HepG2 (cell line): ENCODE results near the gene INTS14. TPM values are rescaled to one million over a fixed set of nuclear protein-coding genes. Genes with fewer than 3 reads are reported as not detected.

Experiments
- ATAC-seq: fragments of 200-7000 bp; cut with Tn5 transposase; 3 replicates; pipeline ENCODE4 v1.9.1; 2020; ENCODE audit warnings: mild to moderate bottlenecking, moderate library complexity
- BruUV-seq: library from RNA; stranded (reverse); fragments of 400-500 nt; replicated peaks from 2 replicates; lab custom pipeline; 2021; lab: Mats Ljungman, UMichigan
- CTCF ChIA-PET: fragments of 300-600 bp; formaldehyde crosslinking; extraction: SDS; loops from one replicate; lab custom pipeline; 2021; ENCODE audit warnings: low total read pairs, inconsistent platforms, low intra/inter-chr PET ratio; lab: Yijun Ruan, JAX
- POLR2A ChIA-PET: fragments of 350-600 bp; sonication (Branson Sonifier 250); formaldehyde crosslinking; loops from one replicate; lab custom pipeline; 2020; ENCODE audit warnings: antibody characterized with exemption, inconsistent platforms; lab: Yijun Ruan, JAX
- DNase-seq: peaks from one replicate; pipeline ENCODE4 v3.0.0-alpha.2; 2015; ENCODE audit warnings: low spot score
- FAIRE-seq: peaks from 3 replicates; lab custom pipeline; 2011; peaks lifted over from hg19 to GRCh38; lab: Jason Lieb, UNC
- H2AFZ ChIP-seq: one replicate; pipeline ENCODE4 v1.6.1; 2011; ENCODE audit warnings: low read length, inconsistent platforms
- H3K27ac ChIP-seq: fragments of 300-600 bp; 3 replicates; pipeline ENCODE4 v1.8.0; 2011; ENCODE audit warnings: mixed run types, mild to moderate bottlenecking, mixed read lengths, low read length, inconsistent platforms; ENCODE audit not compliant: insufficient read depth; ENCODE audit errors: extremely low read length
- H3K27me3 ChIP-seq, 2 experiments: fragments of 200-600 bp in 1 of 2; 2 replicates in 1 of 2; 3 replicates in 1 of 2; pipeline versions ENCODE4 v1.6.0 to v1.8.0; 2011; ENCODE audit warnings: low read length in 2 of 2, mild to moderate bottlenecking in 2 of 2, moderate library complexity in 2 of 2, inconsistent platforms in 1 of 2; ENCODE audit not compliant: insufficient read depth in 2 of 2, control insufficient read depth in 1 of 2
- H3K36me3 ChIP-seq, 2 experiments: fragments of 200-600 bp in 1 of 2; replicated peaks in 1 of 2; 2 replicates in 1 of 2; 3 replicates in 1 of 2; pipeline versions ENCODE4 v1.5.1 to v1.8.0; 2011; ENCODE audit warnings: low read length in 2 of 2, inconsistent platforms in 1 of 2; ENCODE audit not compliant: insufficient read depth in 2 of 2, control insufficient read depth in 1 of 2
- H3K4me1 ChIP-seq: 2 replicates; pipeline ENCODE4 v1.5.1; 2012; ENCODE audit warnings: low read length, inconsistent platforms; ENCODE audit not compliant: insufficient read depth
- H3K4me2 ChIP-seq: 2 replicates; pipeline ENCODE4 v1.6.0; 2011; ENCODE audit warnings: low read depth, low read length, inconsistent platforms
- H3K4me3 ChIP-seq, 3 experiments: fragments of 200-600 bp in 1 of 3; sonication (generic), shearing (Covaris generic) in 1 of 3; replicated peaks in 1 of 3; 2 replicates each; pipeline ENCODE4 v1.5.1; 2011 to 2016; ENCODE audit warnings: low read length in 3 of 3, inconsistent platforms in 2 of 3, low read depth in 2 of 3, mild to moderate bottlenecking in 2 of 3, control low read depth in 1 of 3, mixed read lengths in 1 of 3; ENCODE audit not compliant: insufficient read depth in 1 of 3
- H3K79me2 ChIP-seq: one replicate; pipeline ENCODE4 v1.6.1; 2011; ENCODE audit warnings: low read length, inconsistent platforms; ENCODE audit not compliant: insufficient read depth
- H3K9ac ChIP-seq: 2 replicates; pipeline ENCODE4 v1.6.0; 2011; ENCODE audit warnings: mild to moderate bottlenecking, low read depth, low read length, inconsistent platforms; ENCODE audit not compliant: insufficient read depth
- H3K9me3 ChIP-seq: 2 replicates; pipeline ENCODE4 v1.5.1; 2012; ENCODE audit warnings: mild to moderate bottlenecking, low read length
- H4K20me1 ChIP-seq: 2 replicates; pipeline ENCODE4 v1.6.0; 2011; ENCODE audit warnings: inconsistent platforms, mild to moderate bottlenecking, low read length, moderate library complexity; ENCODE audit not compliant: insufficient read depth
- CTCF ChIP-seq: sonication (generic); formaldehyde crosslinking; IDR thresholded peaks from 2 replicates; pipeline ENCODE4 v1.5.0; 2020; ENCODE audit warnings: mild to moderate bottlenecking, missing genetic modification reagents, moderate library complexity
- LBX2 ChIP-seq: sonication (generic); formaldehyde crosslinking; IDR thresholded peaks from 2 replicates; pipeline ENCODE4 v1.5.0; 2020; ENCODE audit warnings: missing genetic modification reagents, mild to moderate bottlenecking, borderline replicate concordance
- MAFG ChIP-seq: sonication (generic); formaldehyde crosslinking; IDR thresholded peaks from 2 replicates; pipeline ENCODE4 v1.5.1; 2020; ENCODE audit warnings: mild to moderate bottlenecking, missing genetic modification reagents
- STAG1 ChIP-seq: sonication (generic); formaldehyde crosslinking; IDR thresholded peaks from 2 replicates; pipeline ENCODE4 v1.4.0; 2020; ENCODE audit warnings: missing genetic modification reagents
- TRIM24 ChIP-seq: sonication (generic); formaldehyde crosslinking; IDR thresholded peaks from 2 replicates; pipeline ENCODE4 v1.8.0; 2022; ENCODE audit warnings: mild to moderate bottlenecking, missing genetic modification reagents
- ZNF17 ChIP-seq: sonication (generic); formaldehyde crosslinking; IDR thresholded peaks from 2 replicates; pipeline ENCODE4 v1.5.0; 2020; ENCODE audit warnings: mild to moderate bottlenecking, missing genetic modification reagents
- ZNF446 ChIP-seq: sonication (generic); formaldehyde crosslinking; IDR thresholded peaks from 2 replicates; pipeline ENCODE4 v1.5.0; 2020; ENCODE audit warnings: mild to moderate bottlenecking, missing genetic modification reagents
- WGBS: methylation state at CpG from one replicate; pipeline ENCODE4 v1.1.6; 2017; ENCODE audit warnings: low lambda C conversion rate; 5-methylcytosine and 5-hydroxymethylcytosine counted together
- in situ Hi-C: cut with HindIII; loops from 2 replicates; pipeline ENCODE4 v1.10.0; 2017; ENCODE audit warnings: low pct_unique_long_range_greater_than_20kb; ENCODE audit not compliant: extremely low pct_ligation_motif_present
- intact Hi-C: fragments of 100-400 bp; cut with micrococcal nuclease; formaldehyde crosslinking; loops from one replicate; pipeline ENCODE4 v1.10.0; 2022; ENCODE audit not compliant: unreplicated experiment
- polyA plus RNA-seq, 8 experiments: library from polyadenylated mRNA; depleted of rRNA in 3 of 8; stranded (reverse) in 7 of 8; unstranded in 1 of 8; fragments of >200 nt; fragmentation: Illumina TruSeq in 4 of 8; extraction: Trizol in 4 of 8; gene quantifications; 2 replicates each; pipeline versions ENCODE4 v1.2.1 to v1.2.3, GENCODE V29; 2011 to 2016; ENCODE audit warnings: low read depth in 4 of 8, missing spikeins in 1 of 8, mixed read lengths in 1 of 8; ENCODE audit not compliant: insufficient read depth in 1 of 8
- total RNA-seq, 5 experiments: library from RNA; depleted of rRNA; stranded (reverse); fragments of >200 nt; fragmentation: Illumina TruSeq; extraction: Trizol; gene quantifications; 2 replicates each; pipeline ENCODE4 v1.2.3, GENCODE V29; 2016; ENCODE audit warnings: low read depth in 1 of 5

The INTS14 gene
- total and polyA plus RNA-seq, 2 of the 13 experiments (the other 11 are each of a cell fraction or from before 2014, with no cell fraction given): 41.4 to 52.0 TPM

DNA sequence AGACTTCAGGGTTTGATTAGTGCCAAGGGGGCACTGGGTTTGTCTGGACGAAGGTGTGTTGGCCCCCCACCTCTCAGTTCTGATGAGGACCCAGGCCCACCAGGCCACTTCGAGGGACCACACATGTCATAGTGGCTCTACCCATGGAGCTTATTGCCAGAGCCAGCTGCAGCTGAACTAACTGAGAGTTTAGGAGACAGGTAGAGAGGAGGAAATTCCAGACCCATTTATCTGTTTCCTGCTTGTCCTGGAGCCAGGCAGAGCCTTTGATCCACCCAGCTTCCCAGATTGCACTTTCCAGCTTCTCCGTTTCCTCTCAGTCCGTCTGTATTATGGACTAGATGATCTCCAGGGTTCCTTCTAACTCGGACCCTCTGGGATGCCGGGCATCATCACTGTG is 31.7 kb upstream of the INTS14 start (continued):
- TF ChIP-seq LBX2 (no peak), MAFG (CRISPR knock-in tag) (no peak), ZNF446 (CRISPR knock-in tag) (no peak), TRIM24 (CRISPR knock-in tag) (no peak)
- TF ChIP-seq, all 625 proteins: peak for 0

DNA sequence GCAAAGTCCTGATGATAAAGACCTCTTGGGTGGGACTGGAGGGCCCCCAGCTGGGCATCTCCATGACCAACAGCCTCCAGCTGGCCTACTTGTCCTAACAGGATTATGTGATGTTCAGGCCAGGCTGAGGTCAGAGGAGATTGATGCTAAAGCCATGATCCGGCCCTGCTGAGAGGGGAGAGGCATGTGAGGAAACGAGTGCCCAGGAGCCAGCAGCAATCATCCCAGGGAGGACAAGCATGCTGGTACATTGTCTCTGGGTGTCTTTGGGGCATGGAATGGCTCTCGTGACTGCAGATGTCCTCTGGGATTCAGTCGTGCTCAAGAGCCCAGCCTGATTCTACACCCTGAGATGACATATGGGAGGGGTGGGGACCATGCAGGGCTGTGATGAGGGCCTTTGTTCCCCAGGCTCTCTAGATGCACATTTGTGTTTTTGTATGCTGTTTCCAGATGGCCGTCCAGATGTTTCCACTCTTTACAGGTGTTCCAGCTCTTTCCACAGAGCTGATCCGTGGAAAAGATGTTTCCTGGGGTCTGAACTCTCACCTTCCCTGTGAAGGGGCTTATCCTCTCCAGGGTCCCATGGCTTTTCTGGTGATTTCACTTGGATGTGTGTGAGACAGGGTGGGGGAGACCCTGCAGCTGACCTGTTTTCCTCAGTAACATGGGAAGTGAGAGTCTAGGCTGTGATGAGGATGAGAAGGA is 31.0 kb upstream of the INTS14 start:
- TF ChIP-seq STAG1 (CRISPR knock-in tag) (0 out of 2 replicates have a peak, but pooled peaks have one; percentile 22), CTCF (CRISPR knock-in tag) (peak; percentile 17; the same call in 1 of the 2 replicates), ZNF17 (CRISPR knock-in tag) (no peak)
- ChIA-PET POLR2A (no interaction called here), CTCF (interaction anchor here (1.0 kb wide), 1 partner anchor 182 kb away, joined by 3 read pairs; no protein-coding TSS in a partner anchor)
- Histone ChIP-seq H3K4me1 (peaks cover 5% of the 10 kb centered on the region; the same call in 1 of the 2 replicates), H4K20me1 (no peaks in the 10 kb centered on the region), H3K9ac (no peak overlapping the region), H3K36me3 (no peaks in the 10 kb centered on the region), H2AFZ (no peak overlapping the region), H3K79me2 (no peaks in the 10 kb centered on the region), H3K27ac (no peak overlapping the region), H3K4me2 (no peak overlapping the region), H3K4me3 (no peak overlapping the region), H3K9me3 (no peaks in the 10 kb centered on the region), H3K27me3 (no peaks in the 10 kb centered on the region; a peak in 1 of 5 replicates)
- no peak for FAIRE-seq
- peak; percentile 12 for DNase-seq
- BruUV-seq: no TSS peak
- intact Hi-C loops: no loop called here
- 94% methylated on average over 3 of the region's 6 CpGs for WGBS
- peak; percentile 24; the same call in 1 of the 3 replicates for ATAC-seq
- in situ Hi-C loops: loop anchor here (25.0 kb wide), 1 partner anchor 220 kb away; the partner anchor contains the start of gene RAB11A
